ENCODE results near the gene RASAL2.
"Not testable (repeated sequence)": the region's sequence is repeated elsewhere in the genome, so short reads cannot be mapped to it uniquely, and the experiment has no call there.

Gene RASAL2

GRCh38 chr1:178294654-178295053 lies 200.8 kb downstream of the RASAL2 start:
- no peak for DNase-seq

GRCh38 chr1:178300352-178300699 lies 206.4 kb downstream of the RASAL2 start:
- DNase-seq: no peak

GRCh38 chr1:178301141-178301540 lies 207.2 kb downstream of the RASAL2 start:
- no peak for DNase-seq

GRCh38 chr1:178307264-178307663 lies 213.4 kb downstream of the RASAL2 start:
- DNase-seq: no peak

- no peak for DNase-seq
Observed at GRCh38 chr1:178308438-178308837, 214.5 kb downstream of the RASAL2 start.

- DNase-seq: no peak
Observed at GRCh38 chr1:178310685-178311105, 216.8 kb downstream of the RASAL2 start.

GRCh38 chr1:178311164-178311563 lies 217.3 kb downstream of the RASAL2 start:
- DNase-seq: no peak

GRCh38 chr1:178320280-178320982 lies 226.5 kb downstream of the RASAL2 start:
- not testable (repeated sequence) for DNase-seq

- DNase-seq: no peak
Observed at GRCh38 chr1:178323067-178323466, 229.2 kb downstream of the RASAL2 start.

- DNase-seq: no peak
Observed at GRCh38 chr1:178324003-178324402, 230.1 kb downstream of the RASAL2 start.

GRCh38 chr1:178328728-178329127 lies 234.8 kb downstream of the RASAL2 start:
- no peak for DNase-seq

GRCh38 chr1:178330153-178330552 lies 236.2 kb downstream of the RASAL2 start:
- no peak for DNase-seq

- no peak for DNase-seq
Observed at GRCh38 chr1:178330848-178331497, 237.1 kb downstream of the RASAL2 start.

GRCh38 chr1:178335426-178335825 lies 241.5 kb downstream of the RASAL2 start:
- DNase-seq: no peak

GRCh38 chr1:178337091-178337706 lies 243.3 kb downstream of the RASAL2 start:
- no peak for DNase-seq

- no peak for DNase-seq
Observed at GRCh38 chr1:178339834-178340233, 245.9 kb downstream of the RASAL2 start.

GRCh38 chr1:178341261-178341956 lies 247.5 kb downstream of the RASAL2 start:
- DNase-seq: no peak

GRCh38 chr1:178342745-178343144 lies 248.8 kb downstream of the RASAL2 start:
- DNase-seq: no peak

- DNase-seq: no peak
Observed at GRCh38 chr1:178344513-178345091, 250.7 kb downstream of the RASAL2 start.

GRCh38 chr1:178345238-178345637 lies 251.3 kb downstream of the RASAL2 start:
- no peak for DNase-seq

- no peak for DNase-seq
Observed at GRCh38 chr1:178345807-178346206, 251.9 kb downstream of the RASAL2 start.

- no peak for DNase-seq
Observed at GRCh38 chr1:178349801-178350200, 255.9 kb downstream of the RASAL2 start.

- DNase-seq: not testable (repeated sequence)
Observed at GRCh38 chr1:178351911-178352310, 258.0 kb downstream of the RASAL2 start.

All from stimulated activated CD4-positive, alpha-beta T cell treated with anti-CD3 and anti-CD28 coated beads, Interleukin-4, amount 100 ng/mL, for 1 hour (primary cell).